D341Med (cell line): ENCODE results near the gene MT1M.

Experiments used
- DNase-seq: peaks from one replicate; pipeline ENCODE4 v3.0.0; 2012; ENCODE audit warnings: low spot score

MT1M gene

GRCh38 chr16:56629531-56629930 is 2.9 kb upstream of the MT1M start:
- DNase-seq, result no peak

GRCh38 chr16:56630134-56630533 is 2.3 kb upstream of the MT1M start:
- no peak for DNase-seq

DNA sequence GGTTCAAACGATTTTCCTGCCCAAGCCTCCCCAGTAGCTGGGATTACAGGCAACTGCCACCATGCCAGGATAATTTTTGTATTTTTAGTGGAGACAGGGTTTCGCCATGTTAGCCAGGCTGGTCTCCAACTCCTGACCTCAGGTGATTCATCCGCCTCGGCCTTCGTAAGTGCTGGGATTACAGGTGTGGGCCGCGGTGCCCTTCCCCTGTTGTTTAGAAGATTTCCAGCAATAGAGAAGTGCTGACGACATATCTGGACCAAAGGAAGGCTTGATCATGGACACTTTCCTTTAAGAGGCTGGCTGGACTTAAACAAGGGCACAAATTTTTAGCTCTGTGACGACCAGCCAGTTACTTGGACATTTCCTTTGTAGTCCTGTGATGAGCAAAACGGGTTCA is 1.3 kb upstream of the MT1M start:
- DNase-seq, result no peak

- no peak for DNase-seq
Observed at GRCh38 chr16:56631832-56632155, 665 bp upstream of the MT1M start.

- DNase-seq, result no peak
Observed at GRCh38 chr16:56632848-56633365, 448 bp downstream of the MT1M start.

DNA sequence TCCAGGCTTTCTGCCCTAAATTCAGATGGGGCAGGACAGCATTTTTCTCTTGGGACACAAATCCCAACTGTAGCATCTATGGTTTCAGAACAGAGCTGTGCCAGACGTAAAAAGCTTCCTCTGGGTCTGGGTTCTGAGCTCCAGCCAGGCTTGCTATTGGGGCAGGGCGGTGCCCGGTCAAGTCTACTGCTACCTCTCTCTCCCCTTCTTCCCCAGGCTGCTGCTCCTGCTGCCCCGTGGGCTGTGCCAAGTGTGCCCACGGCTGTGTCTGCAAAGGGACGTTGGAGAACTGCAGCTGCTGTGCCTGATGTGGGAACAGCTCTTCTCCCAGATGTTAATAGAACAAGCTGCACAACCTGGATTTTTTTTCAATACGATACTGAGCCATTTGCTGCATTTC is 1.1 kb downstream of the MT1M start:
- DNase-seq, result no peak

- DNase-seq, result no peak
Observed at GRCh38 chr16:56634715-56635440, 2.4 kb downstream of the MT1M start.

DNA sequence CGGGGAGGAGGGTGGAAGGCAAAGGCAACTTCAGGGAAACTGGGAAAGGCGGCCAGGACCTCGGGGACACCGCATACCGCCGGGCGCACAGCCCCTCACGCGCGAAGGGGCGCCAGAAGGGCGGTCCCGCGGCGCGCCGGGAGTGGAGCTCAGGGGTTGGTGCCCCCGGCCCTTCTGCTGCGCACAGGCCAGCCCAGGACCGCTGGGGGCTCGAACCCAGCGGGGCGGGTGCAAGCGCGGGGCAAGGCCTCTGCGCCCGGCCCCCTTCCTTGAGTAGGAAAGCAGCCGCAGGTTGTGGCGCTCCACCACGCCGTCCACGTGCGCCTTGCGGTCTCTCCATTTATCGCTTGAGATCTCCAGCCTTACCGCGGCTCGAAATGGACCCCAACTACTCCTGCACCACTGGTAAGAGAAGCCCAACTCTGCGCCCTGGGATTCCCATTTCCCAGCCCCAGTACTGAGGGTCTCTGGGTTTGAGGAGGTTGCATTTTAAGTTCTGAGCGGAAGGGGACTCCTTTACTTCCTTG is 3.0 kb downstream of the MT1M start:
- DNase-seq, result no peak

DNA sequence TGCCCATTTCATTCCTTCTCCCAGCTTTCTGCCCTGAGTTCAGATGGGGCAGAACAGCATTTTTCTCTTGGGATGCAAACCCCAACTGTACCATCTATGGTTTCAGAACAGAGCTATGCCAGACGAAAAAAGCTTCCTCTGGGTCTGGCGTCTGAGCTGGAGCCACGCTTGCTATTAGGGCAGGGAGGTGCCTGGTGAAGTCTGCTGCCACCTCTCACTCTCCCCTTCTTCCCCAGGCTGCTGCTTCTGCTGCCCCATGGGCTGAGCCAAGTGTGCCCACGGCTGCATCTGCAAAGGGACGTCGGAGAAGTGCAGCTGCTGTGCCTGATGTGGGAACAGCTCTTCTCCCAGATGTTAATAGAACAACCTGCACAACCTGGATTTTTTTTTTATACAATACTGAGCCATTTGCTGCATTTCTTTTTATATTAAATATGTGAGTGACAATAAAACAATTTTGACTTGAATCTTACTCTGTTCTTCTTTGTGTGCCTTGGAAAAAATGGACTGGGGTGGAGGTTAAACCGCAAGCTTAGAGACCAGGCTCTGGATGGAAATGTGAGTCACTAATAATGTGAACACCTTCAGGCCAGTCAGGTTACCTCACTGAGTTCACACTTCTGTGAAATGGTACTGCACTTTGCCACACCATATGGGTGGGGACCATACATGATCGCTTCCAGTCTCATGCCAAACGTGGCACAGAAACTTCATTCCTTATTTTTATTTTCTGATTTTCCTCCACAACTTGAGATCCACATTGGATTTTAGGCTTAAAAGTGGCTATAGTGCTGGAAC is 4.4 kb downstream of the MT1M start:
- DNase-seq, result no peak

DNA sequence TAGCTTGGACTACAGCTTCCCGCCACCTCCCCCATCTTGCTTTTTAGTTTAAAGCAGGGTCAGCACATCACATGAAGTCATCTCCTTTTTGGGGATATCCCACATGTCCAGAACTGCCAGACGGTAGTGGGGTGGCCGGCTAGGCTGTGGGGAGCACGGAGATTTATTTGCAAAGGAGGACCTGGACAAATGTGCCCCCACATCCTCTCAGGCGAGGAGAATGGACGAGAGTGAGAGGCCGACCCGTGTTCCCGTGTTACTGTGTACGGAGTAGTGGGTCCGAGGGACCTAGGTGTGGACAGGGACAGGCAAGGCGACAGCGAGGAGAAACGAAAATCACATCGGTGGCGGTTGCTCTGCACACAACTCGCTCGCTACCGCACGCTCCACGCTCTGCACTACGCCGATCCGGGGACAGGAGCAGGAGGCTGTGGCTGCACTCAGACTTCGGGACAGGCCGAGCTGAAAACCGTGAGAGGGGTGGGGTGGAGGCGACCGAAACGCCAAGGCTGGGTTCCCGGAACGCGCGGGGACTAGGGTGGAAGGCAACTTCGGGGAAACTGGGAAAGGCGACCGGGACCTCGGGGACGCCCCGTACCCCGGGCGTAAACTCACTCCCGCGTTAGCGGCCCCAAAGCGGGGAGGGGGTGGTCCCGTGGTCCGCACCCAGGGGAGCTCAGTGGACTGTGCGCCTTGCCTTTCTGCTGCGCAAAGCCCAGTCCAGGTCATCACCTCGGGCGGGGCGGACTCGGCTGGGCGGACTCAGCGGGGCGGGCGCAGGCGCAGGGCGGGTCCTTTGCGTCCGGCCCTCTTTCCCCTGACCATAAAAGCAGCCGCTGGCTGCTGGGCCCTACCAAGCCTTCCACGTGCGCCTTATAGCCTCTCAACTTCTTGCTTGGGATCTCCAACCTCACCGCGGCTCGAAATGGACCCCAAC is 5.6 kb downstream of the MT1M start, which contains the start of gene MT1A:
Gene MT1A, plus strand, starts transcription at position 853 of the 937 bp plus-strand sequence. Its CDS starts 73 bp downstream, at position 926.
- DNase-seq, result no peak

GRCh38 chr16:56639045-56639444 is 6.6 kb downstream of the MT1M start:
- no peak for DNase-seq

- no peak for DNase-seq
Observed at GRCh38 chr16:56640076-56640475, 7.6 kb downstream of the MT1M start.

DNA sequence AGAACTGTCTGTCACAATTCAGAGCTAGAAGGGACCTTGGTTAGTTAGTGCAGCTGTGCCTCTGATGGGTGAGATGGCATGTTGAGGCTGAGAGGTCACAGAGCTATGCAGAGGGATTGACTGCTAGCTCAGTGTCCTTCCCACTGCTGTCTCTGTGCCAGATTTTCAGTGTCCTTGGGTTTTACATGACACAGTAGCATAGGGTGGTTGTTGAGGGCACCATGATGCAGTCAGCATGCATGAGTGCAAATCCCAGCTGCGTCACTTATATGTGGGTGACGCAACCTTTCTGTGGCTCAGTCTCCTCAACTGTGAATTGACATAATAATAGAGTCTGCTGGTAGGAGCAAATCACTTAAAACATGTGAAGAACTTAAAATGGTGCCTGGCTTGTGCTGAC is 8.7 kb downstream of the MT1M start:
- DNase-seq, result no peak

DNA sequence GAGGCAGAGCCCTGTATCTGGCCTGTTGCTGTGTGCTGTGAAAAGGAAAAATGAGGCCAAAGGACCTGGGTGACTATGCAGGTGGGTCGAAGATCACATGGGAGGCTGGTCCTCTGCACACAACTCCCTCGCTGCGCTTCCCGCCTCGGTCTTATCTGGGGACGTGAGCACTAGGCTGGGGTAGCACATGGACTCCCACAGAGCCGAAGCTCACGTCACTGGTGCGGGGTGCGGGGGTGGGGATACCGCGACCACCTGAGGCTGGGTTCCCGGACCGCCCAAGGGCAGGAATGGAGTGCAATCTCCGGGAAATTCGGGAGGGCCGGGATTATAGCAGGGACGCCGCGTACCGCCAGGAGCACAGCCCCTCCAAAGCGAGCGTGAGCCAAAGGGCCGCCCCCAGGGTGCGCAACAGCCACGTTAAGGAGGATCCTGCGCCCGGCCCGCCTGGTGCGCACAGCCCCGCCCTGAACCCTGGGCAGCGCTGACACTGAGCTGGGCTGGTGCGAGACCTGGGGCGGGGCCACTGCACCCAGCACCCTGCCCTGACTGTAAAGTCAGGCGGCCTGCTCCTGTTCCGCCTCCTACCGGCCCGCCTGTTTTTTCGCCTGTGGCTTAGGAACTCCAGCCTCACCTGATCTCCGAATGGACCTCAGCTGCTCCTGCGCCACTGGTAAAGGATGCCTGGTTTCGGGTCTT is 10.8 kb downstream of the MT1M start:
- DNase-seq, result no peak

DNA sequence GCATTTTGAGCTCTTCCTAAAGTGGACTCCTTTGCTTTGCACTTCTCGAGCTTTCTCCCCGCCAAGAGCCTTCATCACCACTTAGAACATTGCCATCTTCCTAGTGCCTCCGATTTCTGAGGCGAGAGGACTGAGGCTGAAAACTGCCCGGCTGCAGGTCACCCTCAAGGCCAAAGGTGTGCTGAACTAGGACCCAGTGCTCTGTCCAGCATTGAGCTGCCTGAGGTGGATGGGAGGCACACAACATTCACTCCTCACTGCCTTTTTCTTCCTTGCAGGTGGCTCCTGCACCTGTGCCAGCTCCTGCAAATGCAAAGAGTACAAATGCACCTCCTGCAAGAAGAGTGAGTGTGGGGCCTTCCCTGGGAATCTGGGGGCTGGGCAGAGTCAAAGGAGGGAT is 11.4 kb downstream of the MT1M start:
- DNase-seq, result no peak

DNA sequence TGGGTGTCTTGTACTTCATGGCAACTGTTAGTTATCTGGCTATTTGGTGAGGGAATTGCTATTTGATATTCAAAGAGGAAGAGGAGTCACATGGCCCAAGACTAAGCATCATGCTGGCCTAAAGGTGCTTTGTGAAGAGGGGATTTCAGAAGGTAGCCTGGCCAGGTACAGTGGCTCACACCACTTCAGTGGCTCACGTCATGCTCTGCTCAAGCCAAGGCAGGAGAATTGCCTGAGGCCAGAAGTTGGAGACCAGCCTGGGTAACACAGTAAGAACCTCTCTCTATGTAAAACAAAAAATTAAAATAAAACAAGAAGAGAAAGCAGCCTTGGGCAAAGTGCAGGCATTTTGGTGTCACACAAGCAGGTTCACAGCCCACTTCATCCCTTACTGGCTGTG is 12.9 kb downstream of the MT1M start:
- DNase-seq, result no peak

- DNase-seq, result no peak
Observed at GRCh38 chr16:56645838-56646237, 13.4 kb downstream of the MT1M start.

DNA sequence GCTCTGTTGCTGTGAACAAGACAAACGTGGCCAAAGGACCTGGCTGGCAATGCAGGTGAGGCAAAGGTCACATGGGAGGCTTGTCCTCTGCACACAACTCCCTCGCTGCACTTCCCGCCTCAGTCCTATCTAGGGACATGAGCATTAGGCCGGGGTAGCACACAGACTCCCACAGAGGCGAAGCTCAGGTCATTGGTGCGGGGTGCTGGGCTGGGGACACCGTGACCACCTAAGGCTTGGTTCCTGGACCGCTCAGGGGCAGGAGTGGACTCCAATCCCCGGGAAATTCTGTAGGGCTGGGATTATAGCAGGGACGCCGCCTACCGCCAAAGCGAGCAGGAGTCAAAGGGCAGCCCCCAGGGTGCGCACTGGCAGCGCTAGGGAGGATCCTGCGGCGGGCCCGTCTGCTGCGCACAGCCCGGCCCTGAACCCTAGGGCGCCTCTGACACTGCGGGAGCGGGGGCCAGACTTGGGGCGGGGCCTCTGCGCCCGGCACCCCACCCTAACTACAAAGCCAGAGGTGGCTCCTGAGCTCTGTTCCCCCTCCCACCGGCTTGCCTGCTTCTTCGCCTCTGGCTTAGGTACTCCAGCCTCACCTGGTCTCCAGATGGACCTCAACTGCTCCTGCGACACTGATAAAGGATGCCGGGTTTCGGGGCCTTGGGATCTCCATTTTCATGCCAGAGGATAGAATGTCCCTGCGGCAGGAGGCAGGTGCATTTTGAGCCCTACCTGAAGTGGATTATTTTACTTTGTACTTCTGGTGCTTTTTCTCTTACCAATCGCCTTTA is 15.4 kb downstream of the MT1M start:
- DNase-seq, result no peak

DNA sequence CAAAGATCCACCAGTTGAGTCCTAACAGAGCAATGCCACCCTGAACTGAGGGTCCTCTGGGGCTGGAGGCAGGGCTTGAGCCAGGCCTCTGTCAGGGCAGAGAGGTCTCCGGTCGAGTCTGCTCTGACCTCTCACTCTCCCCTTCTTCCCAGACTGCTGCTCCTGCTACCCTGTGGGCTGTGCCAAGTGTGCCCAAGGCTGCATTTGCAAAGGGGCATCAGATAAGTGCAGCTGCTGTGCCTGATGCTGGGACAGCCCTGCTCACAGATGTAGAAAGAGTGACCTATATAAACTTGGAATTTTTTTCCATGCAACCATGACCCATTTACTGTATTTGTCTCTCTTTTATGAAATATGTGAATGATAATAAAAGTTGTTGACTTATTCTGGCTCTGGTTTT is 16.8 kb downstream of the MT1M start:
- no peak for DNase-seq

DNA sequence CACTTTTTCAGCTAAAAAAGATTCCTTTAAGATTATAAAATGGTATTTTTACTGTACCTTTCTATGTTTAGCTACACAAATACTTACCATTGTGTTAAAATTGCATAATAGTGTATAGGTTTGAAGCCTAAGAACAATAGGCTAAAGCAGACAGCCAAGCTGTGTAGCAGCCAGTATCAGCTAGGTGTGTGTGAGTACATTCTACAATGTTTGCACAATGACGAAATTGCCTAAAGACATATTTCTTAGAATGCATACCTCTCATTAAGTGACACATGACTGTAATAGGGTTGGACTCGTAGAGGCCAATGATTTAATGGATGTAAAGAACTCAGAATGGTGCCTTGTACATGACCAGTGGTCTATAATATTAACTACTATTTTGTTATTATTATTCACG is 17.4 kb downstream of the MT1M start:
- no peak for DNase-seq

DNA sequence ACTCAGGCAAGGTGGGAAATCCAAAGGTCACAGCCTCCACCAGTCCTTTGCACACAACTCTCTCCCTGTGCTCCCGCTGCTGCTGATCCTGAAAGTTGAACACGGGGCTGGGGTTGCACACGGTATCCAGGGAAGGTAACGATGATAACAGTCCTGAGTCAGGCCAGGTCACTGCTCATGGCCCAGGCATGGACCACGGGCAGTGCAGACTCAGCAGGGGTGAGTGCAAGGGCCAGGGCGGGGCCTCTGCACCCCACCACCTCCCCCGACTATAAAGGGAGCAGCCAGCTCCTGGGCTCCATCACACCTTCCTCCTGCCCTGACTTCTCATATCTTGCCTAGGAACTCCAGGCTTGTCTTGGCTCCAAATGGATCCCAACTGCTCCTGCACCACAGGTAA is 19.1 kb downstream of the MT1M start, which contains the start of gene MT1B:
Gene MT1B, plus strand, starts transcription at position 301 of the 400 bp plus-strand sequence. Its CDS starts 68 bp downstream, at position 369.
- no peak for DNase-seq
